Skeletal muscle tissue (tissue), 4 donors: Measurements from ENCODE around the gene CACNG4. TPM values are rescaled to one million over a fixed set of nuclear protein-coding genes. Genes with fewer than 3 reads are reported as not detected.

Experiments used
- H3K27ac ChIP-seq: one replicate; pipeline ENCODE4 v1.7.0; 2013; ENCODE audit warnings: mild to moderate bottlenecking, low read depth, low read length, inconsistent platforms
- H3K27me3 ChIP-seq, 3 donors: one replicate each; pipeline ENCODE4 v1.7.0; 2013; ENCODE audit warnings: low read length in 3 of 3; ENCODE audit not compliant: control insufficient read depth in 3 of 3, insufficient read depth in 3 of 3
- H3K36me3 ChIP-seq, 3 donors: one replicate each; pipeline ENCODE4 v1.7.0; 2013; ENCODE audit warnings: low read length in 3 of 3; ENCODE audit not compliant: control insufficient read depth in 3 of 3, insufficient read depth in 3 of 3
- H3K4me1 ChIP-seq, 3 donors: one replicate each; pipeline ENCODE4 v1.7.0; 2013; ENCODE audit warnings: low read length in 3 of 3, mild to moderate bottlenecking in 3 of 3; ENCODE audit not compliant: control insufficient read depth in 3 of 3, insufficient read depth in 3 of 3
- H3K4me3 ChIP-seq, 3 donors: one replicate each; pipeline ENCODE4 v1.7.0; 2013; ENCODE audit warnings: low read length in 3 of 3
- H3K9ac ChIP-seq, 3 donors: one replicate each; pipeline ENCODE4 v1.7.0; 2013; ENCODE audit warnings: low read length in 3 of 3, mild to moderate bottlenecking in 3 of 3, moderate library complexity in 2 of 3, low read depth in 1 of 3
- H3K9me3 ChIP-seq, 3 donors: one replicate each; pipeline ENCODE4 v1.7.0; 2013; ENCODE audit warnings: low read length in 3 of 3; ENCODE audit not compliant: control insufficient read depth in 3 of 3
- total RNA-seq: library from RNA; depleted of rRNA; stranded (reverse); fragments of >200 nt; gene quantifications from one replicate; pipeline ENCODE4 v1.2.3, GENCODE V29; 2014
- donor health status: Osteomylitis.

Gene CACNG4
- total RNA-seq, 1 donor from 2014 or later: 1.6 TPM

DNA sequence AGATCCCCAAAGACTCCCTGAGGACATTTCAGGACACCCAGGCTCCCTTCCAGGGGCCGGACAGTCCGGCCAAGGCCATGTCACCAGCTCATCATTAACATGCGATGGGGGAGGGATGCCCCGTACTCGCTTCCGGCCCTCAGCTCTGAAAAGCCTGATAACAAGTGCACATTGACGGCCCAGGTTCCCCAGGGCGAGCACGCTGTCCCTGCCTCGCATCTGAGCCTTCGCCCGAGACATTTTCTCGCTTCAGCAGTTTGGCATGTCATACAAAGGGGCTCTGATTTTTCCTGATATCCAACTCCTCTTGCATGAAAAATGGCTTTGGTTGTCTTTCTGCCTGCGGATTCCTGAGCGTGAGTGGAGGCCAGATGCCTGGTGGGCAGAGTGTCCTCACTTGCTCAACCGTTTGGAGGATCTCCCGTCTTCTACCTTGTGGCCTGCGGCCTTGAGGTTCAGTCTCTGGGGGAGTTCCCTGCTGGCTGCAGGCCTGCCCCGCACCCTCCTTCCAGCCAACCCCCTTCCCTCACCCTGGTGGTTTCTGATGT is 14.1 kb downstream of the CACNG4 start:
- peak overlapping the region; percentile 12 to 79 (median 40) for H3K9ac ChIP-seq
- H3K36me3 ChIP-seq: no peaks in the 10 kb centered on the region
- peaks cover 0 to 18% (median 0%) of the 10 kb centered on the region in 3 donors for H3K27me3 ChIP-seq
- no peak overlapping the region for H3K27ac ChIP-seq
- no peaks in the 10 kb centered on the region for H3K9me3 ChIP-seq
- peak overlapping the region in 2 of 3 donors; percentile 16 to 49 for H3K4me3 ChIP-seq
- H3K4me1 ChIP-seq: peaks cover 39 to 46% (median 45%) of the 10 kb centered on the region in 3 donors

DNA sequence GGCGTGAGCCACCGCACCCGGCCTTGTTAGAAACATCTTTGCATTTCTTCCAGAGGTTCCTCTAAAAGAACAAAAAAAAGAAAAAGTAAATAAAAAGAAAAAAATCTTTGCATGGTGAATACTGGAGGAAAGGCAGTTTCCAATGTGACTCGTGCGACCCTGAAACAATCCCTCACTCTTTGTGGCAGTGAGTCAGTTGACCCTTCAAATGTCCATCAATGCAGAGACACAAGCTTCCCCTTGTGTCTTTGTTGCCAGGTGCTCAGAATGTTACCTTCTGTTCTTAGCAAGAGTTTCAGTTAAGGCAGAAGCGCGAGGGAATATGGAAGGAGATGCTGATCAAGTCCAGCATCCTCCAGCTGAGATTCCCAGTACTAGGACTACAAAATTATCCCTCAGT is 16.4 kb downstream of the CACNG4 start:
- no peak overlapping the region for H3K4me3 ChIP-seq
- H3K36me3 ChIP-seq: no peaks in the 10 kb centered on the region
- no peak overlapping the region for H3K27ac ChIP-seq
- no peaks in the 10 kb centered on the region for H3K9me3 ChIP-seq
- H3K4me1 ChIP-seq: peaks cover 29 to 36% (median 35%) of the 10 kb centered on the region in 3 donors
- H3K27me3 ChIP-seq: peaks cover 4 to 10% (median 5%) of the 10 kb centered on the region in 3 donors
- no peak overlapping the region for H3K9ac ChIP-seq

- no peaks in the 10 kb centered on the region for H3K36me3 ChIP-seq
- H3K27ac ChIP-seq: no peak overlapping the region
- peaks cover 7 to 8% (median 8%) of the 10 kb centered on the region in 3 donors for H3K27me3 ChIP-seq
- no peak overlapping the region for H3K9ac ChIP-seq
- no peak overlapping the region for H3K4me3 ChIP-seq
- H3K9me3 ChIP-seq: no peaks in the 10 kb centered on the region
- H3K4me1 ChIP-seq: peaks cover 19 to 25% (median 23%) of the 10 kb centered on the region in 3 donors
Measured at GRCh38 chr17:66981983-66982508, 17.5 kb downstream of the CACNG4 start.

- peaks cover 7 to 15% (median 12%) of the 10 kb centered on the region in 3 donors for H3K27me3 ChIP-seq
- no peaks in the 10 kb centered on the region for H3K9me3 ChIP-seq
- H3K4me1 ChIP-seq: peaks cover 8 to 10% (median 8%) of the 10 kb centered on the region in 3 donors
- no peak overlapping the region for H3K4me3 ChIP-seq
- H3K36me3 ChIP-seq: no peaks in the 10 kb centered on the region
- H3K27ac ChIP-seq: no peak overlapping the region
- no peak overlapping the region for H3K9ac ChIP-seq
Measured at GRCh38 chr17:66983414-66984021, 19.0 kb downstream of the CACNG4 start.

- Histone ChIP-seq H3K9ac (peak overlapping the region in 1 of 3 donors; percentile 3), H3K4me3 (no peak overlapping the region), H3K9me3 (no peaks in the 10 kb centered on the region), H3K36me3 (no peaks in the 10 kb centered on the region), H3K27me3 (peaks cover 7 to 15% (median 12%) of the 10 kb centered on the region in 3 donors), H3K4me1 (peaks cover 0 to 4% (median 0%) of the 10 kb centered on the region in 3 donors), H3K27ac (no peak overlapping the region)
Measured at GRCh38 chr17:66984730-66985129, 20.2 kb downstream of the CACNG4 start.

DNA sequence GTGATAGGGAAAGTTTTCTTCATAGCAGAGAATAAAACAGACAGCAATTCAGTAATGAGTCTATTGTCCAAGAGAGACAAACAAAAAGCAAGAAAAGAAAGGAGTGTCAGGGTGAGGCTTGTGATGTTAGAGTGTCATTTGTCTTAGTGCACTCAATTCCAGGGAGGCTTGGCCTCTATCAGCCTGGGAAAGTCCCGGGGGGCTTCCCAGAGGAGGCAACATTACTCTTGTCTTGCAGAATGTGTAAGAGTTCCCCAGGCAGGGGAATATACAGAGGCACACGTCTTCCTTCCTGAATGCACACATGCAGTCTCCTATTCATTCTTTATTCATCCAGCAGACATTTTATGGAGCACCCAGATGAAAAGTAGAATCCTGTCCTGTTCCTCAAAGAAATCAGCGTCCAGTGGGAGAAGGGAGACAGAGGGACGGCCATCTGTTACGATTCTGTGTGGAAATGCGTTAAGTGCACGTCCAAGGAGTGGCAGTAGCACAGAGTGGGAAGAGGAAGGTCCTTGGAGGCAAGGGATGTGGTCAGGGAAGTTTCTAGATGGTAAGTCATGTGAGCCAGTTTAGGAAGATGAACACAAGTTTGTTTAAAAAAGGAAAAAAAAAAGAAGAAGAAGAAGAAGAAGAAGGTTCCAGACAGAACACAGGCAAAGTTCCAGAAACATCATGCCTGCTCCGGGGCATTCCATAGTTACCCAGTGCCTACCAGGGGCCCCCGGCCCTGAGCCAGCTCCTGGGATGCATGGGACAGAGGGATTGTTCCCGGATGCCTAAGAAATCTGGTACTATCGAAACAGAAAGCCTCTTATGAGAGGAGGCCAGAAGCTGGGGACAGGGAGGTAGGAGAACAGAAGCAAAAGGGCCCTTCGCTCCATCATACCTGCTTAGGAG is 21.1 kb downstream of the CACNG4 start:
- Histone ChIP-seq H3K9ac (no peak overlapping the region), H3K9me3 (no peaks in the 10 kb centered on the region), H3K27ac (no peak overlapping the region), H3K27me3 (peaks cover 7 to 17% (median 12%) of the 10 kb centered on the region in 3 donors), H3K4me3 (no peak overlapping the region), H3K36me3 (no peaks in the 10 kb centered on the region), H3K4me1 (no peaks in the 10 kb centered on the region)

- peaks cover 7 to 17% (median 12%) of the 10 kb centered on the region in 3 donors for H3K27me3 ChIP-seq
- H3K9me3 ChIP-seq: no peaks in the 10 kb centered on the region
- no peak overlapping the region for H3K9ac ChIP-seq
- no peaks in the 10 kb centered on the region for H3K36me3 ChIP-seq
- H3K4me3 ChIP-seq: no peak overlapping the region
- no peak overlapping the region for H3K27ac ChIP-seq
- H3K4me1 ChIP-seq: no peaks in the 10 kb centered on the region
Measured at GRCh38 chr17:66986659-66987058, 22.2 kb downstream of the CACNG4 start.

- Histone ChIP-seq H3K9me3 (no peaks in the 10 kb centered on the region), H3K4me3 (no peak overlapping the region), H3K4me1 (no peaks in the 10 kb centered on the region), H3K36me3 (no peaks in the 10 kb centered on the region), H3K27ac (no peak overlapping the region), H3K27me3 (peaks cover 7 to 17% (median 12%) of the 10 kb centered on the region in 3 donors), H3K9ac (no peak overlapping the region)
Measured at GRCh38 chr17:66987059-66987616, 22.6 kb downstream of the CACNG4 start.

GRCh38 chr17:66988069-66988798 is 23.7 kb downstream of the CACNG4 start:
- Histone ChIP-seq H3K36me3 (no peaks in the 10 kb centered on the region), H3K4me3 (no peak overlapping the region), H3K9ac (no peak overlapping the region), H3K9me3 (no peaks in the 10 kb centered on the region), H3K4me1 (no peaks in the 10 kb centered on the region), H3K27ac (no peak overlapping the region), H3K27me3 (peaks cover 7 to 14% (median 12%) of the 10 kb centered on the region in 3 donors)
